CMK (cell line): ENCODE measurements around the gene NELFE.
"Not testable (repeated sequence)": the region's sequence is repeated elsewhere in the genome, so short reads cannot be mapped to it uniquely, and the experiment has no call there.

Experiments
- DNase-seq: peaks from one replicate; pipeline ENCODE4 v3.0.0-alpha.2; 2010; ENCODE audit warnings: low read depth

Gene NELFE

DNA sequence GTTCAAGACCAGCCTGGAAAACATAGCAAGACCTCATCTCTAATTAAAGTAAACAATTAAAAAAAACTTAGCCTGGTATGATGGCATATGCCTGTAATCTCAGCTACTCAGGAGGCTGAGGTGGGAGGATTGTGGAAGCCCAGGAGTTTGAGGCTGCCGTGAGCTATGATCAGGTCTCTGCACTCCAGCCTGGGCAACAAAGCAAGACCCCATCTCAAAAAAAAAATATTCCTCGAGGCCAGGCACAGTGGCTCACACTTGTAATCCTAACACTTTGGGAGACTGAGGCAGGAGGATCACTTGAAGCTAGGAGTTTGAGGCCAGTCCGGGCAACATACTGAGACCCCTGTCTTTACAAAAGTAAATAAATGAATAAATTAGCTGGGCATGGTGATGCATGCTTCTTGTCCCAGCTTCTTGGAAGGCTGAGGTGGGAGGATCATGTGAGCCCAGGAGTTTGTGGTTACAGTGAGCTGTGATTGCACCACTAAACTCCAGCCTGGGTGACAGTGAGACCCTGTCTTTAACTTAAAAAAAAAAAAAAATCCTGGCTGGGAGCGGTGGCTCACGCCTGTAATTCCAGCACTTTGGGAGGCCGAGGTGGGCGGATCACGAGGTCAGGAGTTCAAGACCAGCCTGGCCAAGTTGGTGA, 40.6 kb downstream of the NELFE start:
- no peak for DNase-seq

DNA sequence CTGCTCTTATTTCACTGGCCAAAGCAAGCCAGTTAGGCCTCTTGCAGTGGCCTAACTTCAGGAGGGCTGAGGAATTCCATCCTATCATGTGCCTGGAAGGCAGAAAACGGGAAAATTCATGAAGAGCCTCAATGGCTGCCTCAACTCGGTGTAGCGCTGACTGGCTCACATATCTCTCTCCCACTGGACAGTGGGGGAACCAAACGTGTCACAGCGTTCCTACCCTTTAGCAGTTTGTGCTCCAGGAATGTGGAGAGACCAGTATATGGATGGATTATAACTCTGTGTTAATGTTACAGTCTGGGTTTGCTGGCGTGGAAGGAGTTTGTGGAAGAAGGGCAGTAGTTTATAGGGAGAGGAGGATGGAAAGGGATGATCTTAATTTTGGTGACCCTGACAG, 43.0 kb downstream of the NELFE start:
- no peak for DNase-seq

DNA sequence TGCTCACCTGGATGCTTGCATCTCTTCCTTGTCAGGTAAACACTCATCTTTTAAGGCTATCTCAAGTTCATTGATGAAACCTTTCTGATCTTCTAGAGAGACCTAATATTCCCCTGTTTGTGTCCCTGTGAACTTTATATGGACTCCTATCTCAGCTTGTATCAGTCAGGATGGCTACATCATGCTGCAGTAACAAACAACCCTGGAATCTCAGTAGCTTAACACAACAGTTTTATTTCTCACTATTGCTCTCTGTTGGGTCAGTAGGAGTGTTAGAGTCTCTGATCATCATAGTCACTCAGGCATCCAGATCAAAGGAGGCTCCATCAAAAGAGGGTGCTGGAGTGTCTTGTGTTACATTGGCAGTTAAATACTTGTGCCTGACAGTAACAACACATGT, 43.4 kb downstream of the NELFE start:
- DNase-seq, result no peak

DNA sequence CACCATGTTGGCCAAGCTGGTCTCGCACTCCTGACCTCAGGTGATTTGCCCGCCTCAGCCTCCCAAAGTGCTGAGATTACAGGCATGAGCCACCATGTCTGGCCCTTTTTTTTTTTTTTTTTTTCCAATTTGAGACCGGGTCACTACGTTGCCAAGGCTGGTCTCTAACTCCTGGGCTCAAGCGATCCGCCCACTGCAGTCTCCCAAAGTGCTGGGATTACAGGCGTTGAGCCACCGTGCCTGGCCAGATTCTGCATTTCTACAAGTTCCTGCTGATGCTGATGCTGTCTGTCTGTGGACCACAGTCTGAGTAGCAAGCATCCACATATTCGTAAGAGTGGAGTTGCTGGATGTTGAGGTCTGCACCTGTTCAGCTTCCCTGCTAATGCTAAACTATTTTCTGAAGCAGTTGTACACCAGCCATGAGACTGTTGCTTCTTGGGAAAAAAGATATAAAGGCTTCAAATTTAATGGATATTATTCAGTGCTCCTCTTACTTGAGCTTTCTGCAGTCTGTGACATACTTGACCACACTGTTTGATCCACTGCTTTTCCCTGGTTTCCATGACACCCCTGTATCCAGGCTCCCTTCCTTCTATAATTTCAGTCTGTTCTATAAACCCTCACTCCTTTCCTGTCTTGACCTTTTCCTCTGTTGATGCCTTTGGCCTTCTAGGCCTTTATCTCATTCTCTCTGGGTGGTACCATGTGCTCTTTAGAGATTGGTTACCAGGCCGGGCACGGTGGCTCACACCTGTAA, 46.8 kb downstream of the NELFE start:
- DNase-seq, result no peak

DNA sequence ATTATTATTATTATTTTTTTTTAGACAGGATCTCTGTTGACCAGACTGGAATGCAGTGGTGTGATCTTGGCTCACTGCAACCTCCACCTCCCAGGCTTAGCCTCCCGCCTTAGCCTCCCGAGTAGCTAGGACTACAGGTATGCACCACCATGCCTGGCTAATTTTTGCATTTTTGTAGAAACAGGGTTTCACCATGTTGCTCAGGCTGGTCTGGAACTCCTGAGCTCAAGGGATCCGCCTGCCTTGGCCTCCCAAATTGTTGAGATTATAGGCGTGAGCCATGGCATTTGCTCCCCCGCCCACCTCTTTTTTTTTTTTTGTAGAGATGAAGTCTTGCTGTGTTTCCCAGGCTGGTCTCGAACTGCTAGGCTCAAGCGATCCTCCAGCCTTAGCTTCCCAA, 49.5 kb downstream of the NELFE start:
- DNase-seq, result not testable (repeated sequence)

DNA sequence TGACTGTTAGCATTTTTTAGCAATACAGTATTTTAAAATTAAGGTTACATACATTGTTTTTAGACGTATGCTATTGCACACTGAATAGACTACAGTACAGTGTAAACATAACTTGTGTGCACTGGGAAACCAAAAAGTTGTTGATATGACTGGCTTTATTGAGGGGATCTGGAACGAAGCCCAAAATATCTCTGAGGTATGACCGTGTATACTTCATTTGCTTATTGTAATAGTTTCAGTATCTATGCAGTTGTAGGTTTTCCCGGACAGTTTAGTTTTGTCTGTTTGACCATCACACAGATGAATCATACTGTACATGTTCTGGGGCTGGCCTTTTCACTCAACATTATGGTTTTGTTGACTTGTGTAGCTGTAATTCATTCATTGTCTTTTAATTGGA, 50.0 kb downstream of the NELFE start:
- DNase-seq, result no peak

DNA sequence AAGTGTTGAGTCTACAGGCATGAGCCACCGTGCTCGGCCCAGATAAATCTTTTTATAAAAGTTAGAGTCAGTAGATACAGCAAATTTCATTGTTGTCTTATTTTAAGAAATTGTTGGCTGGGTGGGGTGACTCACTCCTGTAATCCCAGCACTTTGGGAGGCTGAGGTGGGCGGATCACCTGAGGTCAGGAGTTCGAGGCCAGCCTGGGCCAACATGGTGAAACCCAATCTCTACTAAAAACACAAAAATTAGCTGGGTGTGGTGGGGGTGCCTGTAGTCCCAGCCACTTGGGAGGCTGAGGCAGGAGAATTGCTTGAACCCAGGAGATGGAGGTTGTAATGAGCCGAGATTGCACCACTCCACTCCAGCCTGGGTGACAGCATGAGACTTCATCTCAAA, 50.5 kb downstream of the NELFE start:
- not testable (repeated sequence) for DNase-seq

DNA sequence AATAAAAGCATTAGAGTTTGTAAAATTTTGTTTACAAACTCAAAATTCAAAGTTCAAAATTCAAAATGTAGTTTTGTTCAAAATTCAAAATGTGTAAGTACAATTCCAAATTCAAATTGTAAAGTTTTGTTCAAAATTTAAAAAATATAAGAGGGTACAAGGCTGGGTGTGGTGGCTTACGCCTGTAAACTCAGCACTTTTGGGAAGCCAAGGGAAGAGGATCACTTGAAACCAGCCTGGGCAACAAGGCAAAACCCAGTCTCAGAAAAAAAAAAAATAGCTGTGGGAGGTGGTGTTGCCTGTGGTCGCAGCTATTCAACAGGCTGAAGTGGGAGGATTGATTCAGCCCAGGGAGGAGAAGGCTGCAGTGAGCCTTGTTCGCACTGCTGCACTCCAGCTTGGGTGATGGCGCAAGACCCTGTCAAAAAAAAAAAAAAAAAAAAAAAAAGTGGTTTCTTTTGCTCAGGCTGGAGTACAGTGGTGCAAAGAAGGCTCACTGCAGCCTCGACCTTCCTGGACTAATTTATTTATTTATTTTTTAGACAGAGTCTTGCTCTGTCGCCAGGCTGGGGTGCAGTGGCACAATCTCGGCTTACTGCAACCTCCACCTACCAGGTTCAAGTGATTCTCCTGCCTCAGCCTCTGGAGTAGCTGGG, 51.5 kb downstream of the NELFE start:
- DNase-seq, result no peak

DNA sequence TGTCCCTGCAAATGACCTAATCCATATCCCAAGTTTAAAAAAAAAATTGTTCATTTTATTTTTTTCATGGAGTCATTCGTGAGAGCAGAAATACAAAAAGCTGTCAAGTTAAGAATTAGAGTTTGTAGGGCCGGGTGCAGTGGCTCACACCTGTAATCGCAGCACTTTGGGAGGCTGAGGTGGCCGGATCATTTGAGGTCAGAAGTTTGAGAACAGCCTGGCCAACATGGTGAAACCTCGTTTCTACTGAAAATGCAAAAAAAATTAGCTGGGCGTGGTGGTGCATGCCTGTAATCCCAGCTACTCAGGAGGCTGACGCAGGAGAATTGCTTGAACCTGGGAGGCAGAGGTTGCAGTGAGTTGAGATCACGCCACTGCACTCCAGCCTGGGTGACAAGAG, 52.0 kb downstream of the NELFE start:
- DNase-seq, result not testable (repeated sequence)

DNA sequence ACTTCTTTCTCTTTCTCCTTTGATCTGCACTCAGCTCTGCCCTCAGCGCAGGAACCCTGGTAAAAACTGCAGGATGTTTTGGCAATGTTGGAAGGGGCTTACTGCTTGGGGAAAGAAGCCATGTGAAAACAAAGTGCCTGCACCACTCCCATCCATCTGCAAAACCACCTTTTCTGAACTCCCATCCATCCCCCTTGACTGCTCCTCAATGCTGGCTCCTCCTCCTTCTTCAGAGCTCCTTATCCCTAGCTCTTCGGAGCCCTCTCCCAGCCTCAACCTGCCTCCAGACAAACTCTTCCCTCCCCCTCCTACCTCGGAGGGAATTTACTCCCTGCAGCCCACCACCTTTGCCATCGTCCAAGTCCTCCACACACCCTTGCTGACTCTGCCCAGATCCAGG, 52.6 kb downstream of the NELFE start:
- DNase-seq, result no peak

DNA sequence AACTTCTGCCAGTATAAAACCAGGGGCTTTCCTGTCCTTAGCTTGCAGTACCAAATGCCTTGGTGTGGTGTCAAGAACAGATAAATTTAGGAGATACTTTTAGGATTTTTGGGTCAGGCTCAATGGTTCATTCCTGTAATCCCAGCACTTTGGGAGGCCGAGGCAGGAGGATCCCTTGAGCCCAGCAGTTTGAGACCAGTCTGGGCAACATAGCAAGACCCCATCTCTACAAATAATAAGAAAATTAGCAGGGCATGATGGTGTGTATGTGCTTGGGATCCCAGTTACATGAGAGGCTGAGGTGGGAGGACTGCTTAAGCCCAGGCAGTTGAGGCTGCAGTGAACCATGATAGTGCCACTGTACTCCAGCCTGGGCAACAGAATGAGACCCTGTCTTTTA, 53.7 kb downstream of the NELFE start:
- DNase-seq, result no peak

DNA sequence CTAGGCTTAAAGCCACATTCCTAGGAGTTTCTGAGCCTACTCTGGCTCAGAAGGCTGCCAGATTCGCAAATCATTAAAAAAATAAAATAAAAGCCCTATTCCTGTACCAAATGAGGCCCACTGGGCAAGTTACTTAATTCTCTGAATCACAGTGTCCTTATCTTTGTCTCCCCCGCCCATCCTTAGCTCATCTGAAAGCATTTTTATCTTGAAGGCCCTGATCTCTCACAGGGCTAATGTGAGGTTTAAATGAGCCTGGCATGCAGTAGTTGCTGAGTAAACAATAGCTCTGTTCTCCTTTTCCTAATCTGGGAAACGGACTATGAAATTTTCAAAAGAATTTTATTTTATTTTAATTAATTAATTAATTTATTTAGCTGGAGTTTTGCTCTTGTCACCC, 54.8 kb downstream of the NELFE start:
- DNase-seq, result no peak
